ENCODE measurements around the gene ADAMTSL1.

ADAMTSL1 gene

DNA sequence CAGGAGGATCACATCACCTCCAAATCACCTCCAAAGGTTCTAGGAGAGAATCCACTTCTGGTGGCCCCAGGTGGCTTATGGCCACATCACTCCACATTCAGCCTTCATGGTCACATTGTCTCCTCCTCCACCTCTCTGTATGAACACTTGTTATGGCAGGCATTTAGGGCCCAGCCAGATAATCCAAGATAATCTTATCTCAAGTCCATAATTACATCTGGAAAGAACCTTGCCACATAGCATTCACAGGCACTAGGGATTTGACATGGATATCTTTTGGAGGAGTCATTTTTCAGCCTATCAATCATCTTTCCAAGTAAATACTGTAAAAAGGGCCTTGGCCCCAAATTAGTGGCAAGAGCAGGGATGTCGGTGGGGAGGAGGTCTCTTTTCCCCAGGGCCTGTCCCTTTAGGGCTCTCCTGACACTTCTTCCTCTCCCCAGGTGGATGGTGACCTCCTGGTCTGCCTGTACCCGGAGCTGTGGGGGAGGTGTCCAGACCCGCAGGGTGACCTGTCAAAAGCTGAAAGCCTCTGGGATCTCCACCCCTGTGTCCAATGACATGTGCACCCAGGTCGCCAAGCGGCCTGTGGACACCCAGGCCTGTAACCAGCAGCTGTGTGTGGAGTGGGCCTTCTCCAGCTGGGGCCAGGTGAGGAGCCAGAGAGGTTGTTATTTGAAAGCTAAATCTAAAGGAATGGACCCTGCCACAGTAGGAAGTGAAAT, 418.2 kb downstream of the ADAMTSL1 start:
- DNase-seq (ENCODE audit: low read depth in 1 of 2, low spot score in 1 of 2), result no peak

DNA sequence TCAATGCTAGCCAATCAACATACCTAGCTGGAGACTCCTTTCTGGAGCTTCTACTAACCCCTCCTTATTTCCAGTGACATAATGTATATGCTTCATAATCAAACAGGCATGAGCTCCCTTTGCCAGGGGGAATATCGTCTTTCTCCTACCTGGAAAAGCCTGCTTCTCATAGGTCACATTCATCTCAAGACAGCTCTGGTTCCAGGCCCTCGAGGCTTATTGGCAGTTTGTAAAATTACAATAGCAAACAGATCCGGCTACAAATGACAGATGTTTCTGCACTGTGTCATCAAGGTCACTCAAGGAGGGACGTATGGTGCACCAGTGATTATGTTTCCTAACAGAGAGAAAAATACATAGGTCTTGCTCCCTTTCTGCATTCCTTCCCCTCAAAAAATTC, 419.1 kb downstream of the ADAMTSL1 start:
- no peak for DNase-seq (ENCODE audit: low read depth in 1 of 2, low spot score in 1 of 2)

DNA sequence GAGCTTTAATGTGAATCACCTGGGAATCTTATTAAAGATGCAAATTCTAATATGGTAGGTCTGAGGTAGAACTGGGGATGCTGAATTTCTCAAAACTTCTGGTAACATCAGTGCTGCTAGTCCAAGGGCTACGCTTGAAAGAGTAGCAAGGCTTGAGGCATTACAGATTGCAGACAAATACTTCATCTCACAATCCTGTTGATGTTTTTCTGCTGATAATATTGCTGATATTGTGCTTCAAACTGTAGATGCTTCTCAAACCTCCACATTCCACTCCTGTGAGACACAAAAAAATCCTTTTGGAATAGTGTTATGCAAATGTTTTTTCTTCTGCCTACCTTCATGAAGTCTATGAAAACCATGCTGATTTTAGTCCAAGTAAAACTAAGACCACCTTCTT, 419.5 kb downstream of the ADAMTSL1 start:
- DNase-seq (ENCODE audit: low read depth in 1 of 2, low spot score in 1 of 2), result no peak

DNA sequence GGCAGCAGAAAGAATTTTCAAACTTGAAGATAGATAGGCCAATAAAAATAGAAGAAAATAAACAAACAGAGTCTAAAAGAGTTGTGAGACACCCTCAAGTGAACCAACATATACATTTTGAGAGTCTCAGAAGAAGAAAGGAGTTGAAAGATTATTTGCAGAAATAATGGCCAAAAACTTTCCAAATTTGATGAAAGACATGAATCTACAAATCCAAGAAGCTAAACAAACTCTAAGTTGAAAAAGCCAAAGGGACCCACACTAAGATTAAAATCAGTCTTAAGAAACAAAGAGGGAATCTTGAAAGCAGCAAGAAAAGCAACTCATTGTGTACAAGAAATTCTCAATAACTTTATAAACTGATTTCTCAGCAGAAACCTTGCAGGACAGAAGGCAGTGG, 422.1 kb downstream of the ADAMTSL1 start:
- no peak for DNase-seq (ENCODE audit: low read depth in 1 of 2, low spot score in 1 of 2)

DNA sequence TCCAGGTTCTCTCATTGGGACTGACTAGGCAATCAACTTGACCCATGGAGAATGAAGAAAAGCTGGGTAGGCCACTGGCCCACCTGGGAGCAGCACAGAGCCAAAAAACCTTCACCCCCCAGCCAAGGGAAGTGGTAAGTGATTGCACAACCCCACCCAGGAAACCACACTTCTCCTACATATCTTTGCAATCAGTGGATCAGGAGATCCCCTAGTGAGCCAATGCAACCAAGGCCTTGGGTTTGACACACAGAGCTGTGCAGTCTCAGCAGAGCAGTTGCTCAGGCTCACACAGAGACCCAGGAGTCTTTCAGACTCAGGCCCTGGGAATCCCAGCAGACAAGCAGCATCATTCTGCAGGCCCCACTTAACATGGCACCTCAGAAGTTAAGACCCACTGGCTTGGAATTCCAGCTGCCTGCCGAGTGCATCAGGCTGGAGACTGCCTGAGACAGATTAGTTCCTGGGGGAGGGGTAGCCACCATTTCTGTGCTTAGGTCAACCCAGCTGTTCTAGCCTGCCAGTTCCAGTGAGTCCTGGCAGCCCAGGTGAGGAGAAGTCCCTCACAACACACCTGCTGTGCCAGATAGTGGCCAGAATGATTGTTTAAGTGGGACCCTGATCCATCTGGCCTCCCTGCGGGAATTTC, 422.7 kb downstream of the ADAMTSL1 start:
- no peak for DNase-seq (ENCODE audit: low read depth in 1 of 2, low spot score in 1 of 2)

DNA sequence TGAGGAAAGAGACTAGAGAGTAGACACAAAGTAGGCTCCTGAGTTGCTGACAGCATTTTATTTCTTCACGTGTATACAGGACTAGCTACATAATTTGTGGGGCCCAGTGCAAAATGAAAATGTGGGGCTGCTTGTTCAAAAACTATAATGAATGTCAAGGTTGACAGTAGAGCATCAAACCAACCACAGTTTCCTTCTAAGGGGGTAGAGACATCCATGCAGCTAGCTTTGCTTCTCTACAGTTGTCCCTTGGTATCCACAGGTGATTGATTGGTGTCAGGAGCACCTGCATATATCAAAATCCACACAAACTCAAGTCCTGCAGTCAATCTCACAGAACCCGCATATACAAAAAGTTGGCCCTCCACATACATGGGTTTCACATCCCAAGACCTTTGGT, 429.5 kb downstream of the ADAMTSL1 start:
- no peak for DNase-seq (ENCODE audit: low read depth in 1 of 2, low spot score in 1 of 2)

DNA sequence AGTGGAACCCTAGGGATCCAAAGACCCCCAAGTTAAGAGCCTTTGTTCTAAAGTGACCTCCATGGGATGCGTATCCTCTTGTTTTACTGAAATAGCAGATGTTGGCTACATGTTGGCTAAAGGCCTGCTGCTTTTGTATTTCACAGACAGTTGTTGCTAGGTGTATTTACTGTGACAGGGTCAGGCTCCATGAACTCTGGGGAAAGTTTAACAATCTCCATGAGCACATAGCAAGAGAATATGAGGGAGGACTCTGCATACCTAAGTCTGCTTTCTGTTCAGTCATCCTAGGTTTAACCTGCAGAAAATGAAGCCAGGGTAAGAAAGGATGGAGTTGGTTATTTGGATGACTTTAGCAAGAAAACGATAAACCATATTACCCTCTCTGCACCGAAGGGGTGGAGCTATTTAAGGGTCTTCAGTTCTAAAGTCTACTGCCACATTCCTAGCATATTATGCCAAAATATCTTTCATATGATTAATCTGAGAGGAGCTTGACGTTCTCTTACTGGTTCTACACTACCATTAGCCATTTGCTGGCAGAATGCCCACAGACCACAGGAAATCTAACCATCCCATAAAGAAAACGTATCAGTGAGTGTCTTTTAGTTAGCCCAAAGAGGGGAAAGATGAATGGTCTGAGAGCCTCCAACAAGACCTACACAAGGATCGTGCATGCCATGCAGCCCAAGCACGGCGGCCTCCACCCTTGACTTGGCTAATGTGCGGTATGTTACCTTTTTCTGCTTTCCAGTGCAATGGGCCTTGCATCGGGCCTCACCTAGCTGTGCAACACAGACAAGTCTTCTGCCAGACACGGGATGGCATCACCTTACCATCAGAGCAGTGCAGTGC, 431.3 kb downstream of the ADAMTSL1 start:
- no peak for DNase-seq (ENCODE audit: low read depth in 1 of 2, low spot score in 1 of 2)

DNA sequence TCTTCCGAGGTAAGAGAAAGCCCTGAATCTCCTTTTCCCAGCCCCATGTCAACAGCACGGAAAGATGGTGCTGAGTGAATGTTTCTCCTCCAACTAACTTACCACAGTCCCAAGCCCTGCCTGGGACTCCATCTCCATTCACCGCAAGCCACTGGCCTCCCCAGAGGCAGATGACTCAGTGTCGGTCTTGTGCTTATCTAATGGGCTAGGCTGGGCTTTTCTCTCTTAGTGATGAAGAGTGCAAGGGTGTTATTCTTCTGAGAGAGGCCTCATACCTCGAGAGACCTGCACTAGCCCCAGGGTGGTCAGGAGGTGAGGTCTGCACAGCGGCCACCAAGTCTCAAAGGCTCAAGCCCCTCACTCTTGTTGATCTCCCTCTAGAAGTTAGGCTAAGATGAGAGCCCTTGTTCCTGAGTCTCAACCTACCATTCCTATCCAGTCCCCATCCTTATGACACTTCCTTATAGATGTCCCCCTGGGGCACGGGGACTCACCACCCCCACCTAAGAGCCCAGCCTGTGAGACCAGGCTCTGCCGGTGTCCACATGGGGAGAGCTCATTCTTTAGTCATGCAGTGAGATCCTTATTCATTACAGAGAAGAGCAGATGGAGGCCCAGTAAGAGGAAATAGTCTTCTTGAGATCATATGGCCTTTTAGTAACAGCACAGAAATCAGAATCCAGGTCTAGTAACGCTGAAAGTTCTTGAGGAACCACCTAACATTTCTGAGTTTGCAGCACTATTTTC, 432.1 kb downstream of the ADAMTSL1 start:
- DNase-seq (ENCODE audit: low read depth in 1 of 2, low spot score in 1 of 2), result no peak

DNA sequence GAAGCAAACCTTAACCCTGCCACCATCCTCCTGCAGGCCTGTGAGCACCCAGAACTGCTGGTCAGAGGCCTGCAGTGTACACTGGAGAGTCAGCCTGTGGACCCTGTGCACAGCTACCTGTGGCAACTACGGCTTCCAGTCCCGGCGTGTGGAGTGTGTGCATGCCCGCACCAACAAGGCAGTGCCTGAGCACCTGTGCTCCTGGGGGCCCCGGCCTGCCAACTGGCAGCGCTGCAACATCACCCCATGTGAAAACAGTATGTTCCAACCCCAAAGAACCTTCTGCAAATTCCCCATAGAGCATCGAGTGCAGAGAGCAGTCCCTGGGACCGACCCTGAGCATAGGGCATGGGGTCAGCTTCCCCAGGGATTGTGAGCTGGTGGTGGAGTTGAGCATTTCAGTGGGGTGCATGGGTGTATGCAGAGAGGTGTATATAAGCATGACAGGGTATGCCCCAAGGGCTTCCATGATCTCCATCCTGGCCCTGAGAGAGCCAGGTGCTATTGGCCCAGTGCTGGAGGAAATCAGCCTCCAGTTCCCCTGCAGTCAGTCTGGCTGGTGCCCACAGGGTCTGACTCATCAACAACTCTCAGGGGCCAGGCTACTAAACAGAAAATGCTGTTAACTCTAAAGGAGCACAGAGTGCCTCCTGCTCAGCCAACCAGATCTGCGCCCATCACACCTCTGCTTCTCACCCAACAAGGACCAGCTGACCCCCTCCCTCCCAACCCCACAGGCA, 432.9 kb downstream of the ADAMTSL1 start:
- DNase-seq (ENCODE audit: low read depth in 1 of 2, low spot score in 1 of 2), result no peak

DNA sequence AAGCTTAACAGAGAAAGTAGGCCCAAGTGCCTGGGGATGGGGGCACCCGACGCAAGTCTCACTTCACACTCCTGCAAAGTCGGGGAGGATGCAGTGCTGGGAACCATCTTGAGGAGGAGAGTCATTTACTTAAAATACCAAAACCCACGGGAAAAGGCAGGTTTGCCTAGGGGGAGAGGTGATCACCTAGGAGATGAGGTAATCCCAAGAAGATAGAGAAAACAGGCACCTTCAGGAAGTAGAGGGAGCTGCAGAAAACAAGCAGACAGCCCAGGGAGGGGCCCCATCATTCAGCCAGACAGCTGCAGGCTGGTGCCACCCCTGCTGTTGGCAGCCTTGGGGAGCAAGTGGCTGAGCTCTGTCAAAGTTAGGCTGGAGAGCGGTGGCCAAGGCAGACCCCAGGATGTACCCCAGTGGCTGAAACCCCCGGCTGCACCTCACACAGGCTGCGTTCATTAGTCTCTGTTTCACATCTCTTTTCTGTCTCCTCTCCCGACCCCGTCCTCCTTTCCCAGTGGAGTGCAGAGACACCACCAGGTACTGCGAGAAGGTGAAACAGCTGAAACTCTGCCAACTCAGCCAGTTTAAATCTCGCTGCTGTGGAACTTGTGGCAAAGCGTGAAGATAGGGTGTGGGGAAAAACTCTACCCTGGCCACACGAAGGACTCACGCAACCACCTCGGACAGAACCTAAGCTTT, 434.1 kb downstream of the ADAMTSL1 start:
- DNase-seq (ENCODE audit: low read depth in 1 of 2, low spot score in 1 of 2), result no peak

DNA sequence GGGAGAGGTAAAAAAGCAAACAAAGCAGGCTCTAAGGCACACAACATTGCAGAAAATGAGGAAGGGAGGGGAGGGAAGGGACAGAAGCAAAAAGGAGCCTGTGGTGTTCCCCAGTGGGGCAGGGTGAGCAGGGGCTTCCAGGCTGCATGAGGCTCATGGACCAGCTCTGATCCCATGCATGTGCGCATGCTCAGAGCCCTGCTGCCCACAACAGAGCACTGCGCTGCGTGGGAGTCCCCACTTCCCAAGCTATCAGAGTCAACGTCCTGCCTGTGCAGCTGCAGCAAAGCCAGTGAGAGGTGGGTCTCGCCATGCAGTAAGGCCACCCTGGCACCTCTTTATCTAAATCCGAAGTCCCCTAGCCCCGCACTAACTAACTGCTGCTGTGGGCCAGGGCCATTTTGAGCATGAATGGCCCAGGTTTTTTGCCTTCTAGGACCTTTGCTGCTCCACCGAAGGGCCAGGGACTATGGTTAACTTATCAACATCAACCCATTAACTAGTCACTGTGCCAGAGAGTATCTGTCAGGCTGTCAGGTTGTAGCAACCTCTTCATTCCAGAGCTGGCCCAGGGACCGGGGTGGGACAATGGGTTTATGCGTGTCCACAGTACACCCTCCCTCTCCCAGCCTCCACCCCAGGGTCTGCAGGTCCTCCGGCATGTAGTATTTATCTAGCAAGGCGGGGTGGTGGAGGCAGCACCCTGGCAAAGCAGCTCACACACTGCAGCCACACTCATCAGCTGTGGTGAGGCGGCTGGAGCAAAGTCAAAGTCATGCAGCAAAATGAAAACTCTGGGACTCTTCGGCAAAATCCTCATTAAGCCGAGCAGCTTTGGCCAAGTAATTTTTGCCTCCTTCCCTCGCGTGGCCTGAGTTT, 435.4 kb downstream of the ADAMTSL1 start:
- no peak for DNase-seq (ENCODE audit: low read depth in 1 of 2, low spot score in 1 of 2)

DNA sequence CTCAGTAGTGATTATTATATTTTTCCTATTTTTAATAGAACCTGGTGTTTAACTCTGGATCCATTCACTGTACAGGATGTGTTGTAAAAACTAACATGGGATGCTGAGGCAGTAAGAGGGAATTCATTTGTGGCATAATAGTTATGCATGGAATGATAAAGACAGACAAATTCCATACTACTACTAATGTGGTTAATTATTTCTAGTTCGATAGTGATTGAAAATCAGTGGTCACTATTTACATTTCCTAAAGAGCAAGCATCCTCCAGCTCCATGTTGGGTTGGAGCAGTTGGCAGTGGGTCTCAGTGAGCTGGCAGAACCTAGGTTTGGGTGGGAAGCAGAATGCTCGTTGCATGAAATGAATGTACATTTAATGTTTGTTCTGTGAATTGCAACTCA, 436.5 kb downstream of the ADAMTSL1 start:
- DNase-seq (ENCODE audit: low read depth in 1 of 2, low spot score in 1 of 2), result no peak

DNA sequence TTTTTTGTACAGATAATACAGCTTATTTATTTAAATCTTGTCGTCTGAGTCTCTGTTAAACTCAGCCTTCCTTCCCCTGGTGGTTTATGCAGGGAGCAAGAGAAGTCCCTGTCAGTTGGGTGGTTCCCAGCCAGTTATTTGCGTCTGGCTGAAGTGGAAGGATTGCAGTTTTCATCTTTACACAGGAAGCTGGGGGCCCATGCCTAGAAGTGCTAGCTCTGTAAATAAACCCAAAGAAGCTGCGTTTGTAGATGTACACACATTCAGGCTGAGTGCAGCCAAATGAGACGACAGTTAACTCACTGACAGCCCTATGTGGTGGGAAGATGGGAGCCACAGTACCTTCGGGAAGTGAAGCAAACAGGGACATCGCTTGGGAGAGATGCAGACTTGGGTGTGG, 437.0 kb downstream of the ADAMTSL1 start:
- DNase-seq (ENCODE audit: low read depth in 1 of 2, low spot score in 1 of 2), result no peak

DNA sequence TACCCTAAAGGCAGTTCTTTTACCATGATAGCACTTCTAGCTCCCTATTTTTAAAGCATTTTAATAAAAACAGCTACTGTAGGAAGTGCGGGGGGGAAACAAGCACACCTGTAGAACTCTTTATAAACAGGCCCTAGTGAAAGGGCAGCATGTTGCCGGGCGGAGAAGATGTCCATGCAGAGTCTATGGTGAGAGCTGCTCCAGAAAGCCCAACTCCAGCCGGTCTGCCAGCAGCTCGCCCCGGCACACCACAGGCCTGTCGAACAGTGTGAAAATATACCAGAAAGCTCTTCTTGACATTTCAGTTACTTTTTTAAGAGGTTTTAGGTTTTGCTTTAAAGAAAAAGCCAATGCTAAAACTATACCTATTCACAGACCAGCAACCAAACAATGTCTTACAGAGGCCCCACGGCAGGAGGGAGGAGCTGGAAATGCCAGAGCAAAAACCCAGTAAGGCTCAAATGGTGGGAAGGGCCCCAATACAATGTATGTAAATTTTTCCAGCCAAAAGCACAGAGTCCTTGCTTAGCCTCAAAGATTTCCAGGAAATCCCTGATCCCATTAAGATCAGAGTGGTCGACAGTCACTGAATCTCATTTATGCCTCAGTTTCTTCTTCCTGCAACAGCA, 437.9 kb downstream of the ADAMTSL1 start:
- no peak for DNase-seq (ENCODE audit: low read depth in 1 of 2, low spot score in 1 of 2)

DNA sequence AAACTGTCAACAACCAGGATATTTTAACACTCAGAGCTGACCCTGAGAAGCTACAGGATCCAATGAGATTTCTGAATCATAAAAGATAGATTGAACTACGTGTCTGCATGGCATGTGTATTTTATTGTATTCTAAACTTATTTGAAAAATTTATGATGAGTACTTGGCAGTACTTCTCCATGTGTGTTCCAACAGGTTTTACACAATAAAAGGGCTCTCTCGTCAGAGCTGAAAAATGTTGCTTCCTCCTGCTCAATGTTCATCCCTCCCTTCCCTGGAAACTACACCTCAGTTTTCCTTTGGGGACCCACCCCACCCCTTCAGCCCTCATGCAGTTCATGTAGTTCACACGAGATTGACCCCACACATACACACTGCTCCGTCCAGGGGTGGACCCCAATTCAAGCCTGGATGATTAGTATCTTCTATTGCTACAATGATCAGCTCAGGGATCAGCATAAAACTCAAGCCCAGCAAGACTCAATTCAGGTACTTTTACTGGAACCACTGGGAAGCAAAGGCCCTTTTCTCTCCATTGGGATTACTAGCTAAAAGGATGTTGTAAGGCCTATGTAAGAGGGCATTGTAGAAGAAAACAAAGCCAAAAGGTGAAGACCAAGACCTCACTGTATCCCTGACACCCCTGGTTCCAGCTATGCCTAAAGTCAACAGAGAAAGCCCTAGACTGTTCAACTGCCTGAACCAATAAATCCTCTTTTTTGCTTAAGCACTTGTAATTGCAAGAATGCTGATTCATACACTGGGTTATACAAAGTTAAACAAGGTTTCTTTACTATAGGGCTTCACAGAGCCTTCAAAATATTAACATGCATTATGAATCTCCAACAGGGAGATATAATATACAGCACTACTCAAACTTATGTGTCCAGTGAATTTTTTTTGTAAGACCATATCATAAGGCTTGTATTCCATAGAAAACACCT, 446.5 kb downstream of the ADAMTSL1 start:
- DNase-seq (ENCODE audit: low read depth in 1 of 2, low spot score in 1 of 2), result no peak

DNA sequence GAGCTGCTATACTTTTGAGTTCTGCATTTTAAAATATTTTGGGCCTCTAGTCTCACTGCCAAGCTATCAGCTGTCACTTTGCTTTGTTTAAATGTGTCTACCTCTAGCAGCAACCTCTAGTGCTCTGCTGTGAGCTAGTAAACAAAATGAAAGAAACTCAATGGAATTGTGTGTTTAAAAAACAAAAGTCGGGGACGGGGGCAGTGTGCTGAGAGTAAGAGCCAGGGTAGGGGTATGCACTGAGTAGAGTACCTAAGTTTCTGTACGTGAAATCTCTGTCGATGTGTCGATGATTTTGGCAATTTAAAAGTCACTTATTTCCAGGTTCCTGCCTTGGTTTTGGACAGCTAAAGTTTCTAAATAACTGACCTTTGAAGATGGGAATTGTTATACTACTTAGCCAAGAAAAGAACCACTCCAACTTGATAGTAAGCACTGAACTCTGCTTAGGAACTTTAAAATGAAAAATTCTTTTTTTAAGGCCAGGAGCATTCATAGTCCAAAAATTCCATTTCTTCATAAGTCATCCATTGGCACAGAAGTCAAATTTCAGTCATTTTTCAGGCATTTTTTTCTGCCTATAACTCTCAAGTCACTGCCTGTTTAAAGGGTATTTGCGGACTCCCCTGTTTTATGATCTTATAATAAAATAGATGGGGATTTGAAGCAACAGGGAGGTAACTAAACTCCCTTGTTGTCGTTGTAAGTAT, 447.6 kb downstream of the ADAMTSL1 start:
- DNase-seq (ENCODE audit: low read depth in 1 of 2, low spot score in 1 of 2), result no peak
